Lower lobe of right lung (tissue), 2 donors: Measurements from ENCODE around the gene ANGPTL8. TPM values are rescaled to one million over a fixed set of nuclear protein-coding genes. Genes with fewer than 3 reads are reported as not detected.

Source experiments
- ATAC-seq, 2 donors: fragments of 200-7000 bp; cut with Tn5 transposase; one replicate each; pipeline ENCODE4 v1.9.1; 2020 to 2022; ENCODE audit warnings: mild to moderate bottlenecking in 2 of 2, moderate library complexity in 2 of 2
- DNase-seq: peaks from one replicate; pipeline ENCODE4 v3.0.0-alpha.2; 2020
- H3K27ac ChIP-seq: fragments of 200-600 bp; one replicate; pipeline ENCODE4 v1.8.0; 2022
- H3K27me3 ChIP-seq: fragments of 200-600 bp; one replicate; pipeline ENCODE4 v1.8.0; 2022; ENCODE audit warnings: low read depth
- H3K36me3 ChIP-seq: fragments of 200-600 bp; one replicate; pipeline ENCODE4 v1.8.0; 2022; ENCODE audit warnings: mild to moderate bottlenecking
- H3K4me1 ChIP-seq: fragments of 200-600 bp; one replicate; pipeline ENCODE4 v1.8.0; 2022
- H3K4me3 ChIP-seq: fragments of 200-600 bp; one replicate; pipeline ENCODE4 v1.8.0; 2022; ENCODE audit warnings: mild to moderate bottlenecking
- H3K9me3 ChIP-seq: fragments of 200-600 bp; one replicate; pipeline ENCODE4 v1.8.0; 2022
- CTCF ChIP-seq: fragments of 200-600 bp; IDR thresholded peaks from one replicate; pipeline ENCODE4 v1.8.0; 2022; ENCODE audit warnings: antibody characterized with exemption, mild to moderate bottlenecking
- intact Hi-C: fragments of 100-400 bp; cut with DNase I; formaldehyde crosslinking; loops from one replicate; pipeline ENCODE4 v1.11.0; 2022
- total RNA-seq: library from RNA; stranded (reverse); fragmentation: NEBNext Ultra II Directional; extraction: Animal tissue kit (Norgen Biotek cat#: 25700); gene quantifications from one replicate; pipeline ENCODE4 v1.2.1, GENCODE V29; 2021
- donor health status: DM: no; HTN: yes; CAD: no; lungs with severe emphysema.

Gene ANGPTL8
- total RNA-seq, 1 donor from 2014 or later, result not detected

GRCh38 chr19:11225815-11226214, 13.6 kb upstream of the ANGPTL8 start:
- H3K36me3 ChIP-seq, result peaks cover 58% of the 10 kb centered on the region
- no peak overlapping the region for H3K4me3 ChIP-seq
- H3K27ac ChIP-seq, result no peak overlapping the region
- no peaks in the 10 kb centered on the region for H3K27me3 ChIP-seq
- TF ChIP-seq CTCF, result no peak
- ATAC-seq (no peak), DNase-seq (no peak)
- no peaks in the 10 kb centered on the region for H3K9me3 ChIP-seq
- H3K4me1 ChIP-seq, result no peaks in the 10 kb centered on the region
- intact Hi-C loops, result no loop called here

GRCh38 chr19:11226716-11227166, 12.7 kb upstream of the ANGPTL8 start:
- H3K4me3 ChIP-seq, result no peak overlapping the region
- ATAC-seq, result no peak
- no peaks in the 10 kb centered on the region for H3K27me3 ChIP-seq
- no peaks in the 10 kb centered on the region for H3K4me1 ChIP-seq
- H3K36me3 ChIP-seq, result peaks cover 57% of the 10 kb centered on the region
- DNase-seq, result no peak
- intact Hi-C loops, result no loop called here
- no peak for TF ChIP-seq CTCF
- no peaks in the 10 kb centered on the region for H3K9me3 ChIP-seq
- H3K27ac ChIP-seq, result no peak overlapping the region

- Histone ChIP-seq H3K27me3 (no peaks in the 10 kb centered on the region), H3K4me3 (no peak overlapping the region), H3K36me3 (peaks cover 57% of the 10 kb centered on the region), H3K9me3 (no peaks in the 10 kb centered on the region), H3K27ac (no peak overlapping the region), H3K4me1 (no peaks in the 10 kb centered on the region)
- ATAC-seq (peak; percentile 13 to 18), DNase-seq (no peak)
- peak; percentile 13 for TF ChIP-seq CTCF
- intact Hi-C loops, result no loop called here
Measured at GRCh38 chr19:11227195-11227886, 12.1 kb upstream of the ANGPTL8 start.

- Histone ChIP-seq H3K27ac (no peak overlapping the region), H3K4me3 (no peak overlapping the region), H3K9me3 (no peaks in the 10 kb centered on the region), H3K4me1 (no peaks in the 10 kb centered on the region), H3K36me3 (peaks cover 69% of the 10 kb centered on the region), H3K27me3 (no peaks in the 10 kb centered on the region)
- DNase-seq, result no peak
- no peak for TF ChIP-seq CTCF
- ATAC-seq, result no peak
- intact Hi-C loops, result no loop called here
Measured at GRCh38 chr19:11230621-11231386, 8.6 kb upstream of the ANGPTL8 start.

- H3K27ac ChIP-seq, result no peak overlapping the region
- intact Hi-C loops, result no loop called here
- H3K4me3 ChIP-seq, result no peak overlapping the region
- ATAC-seq (peak in 1 of 2 donors; percentile 35), DNase-seq (no peak)
- no peaks in the 10 kb centered on the region for H3K9me3 ChIP-seq
- peaks cover 71% of the 10 kb centered on the region for H3K36me3 ChIP-seq
- no peaks in the 10 kb centered on the region for H3K4me1 ChIP-seq
- no peaks in the 10 kb centered on the region for H3K27me3 ChIP-seq
- TF ChIP-seq CTCF, result no peak
Measured at GRCh38 chr19:11232555-11232954, 6.9 kb upstream of the ANGPTL8 start.
